ENCODE results near the gene GMFB. TPM values are rescaled to one million over a fixed set of nuclear protein-coding genes. Genes with fewer than 3 reads are reported as not detected.
"Not testable (repeated sequence)": the region's sequence is repeated elsewhere in the genome, so short reads cannot be mapped to it uniquely, and the experiment has no call there.

Gene GMFB
- polyA plus RNA-seq, 1 experiment: 10.0 TPM

- CTCF ChIA-PET: no interaction called here
- no peak for DNase-seq (ENCODE audit: low read depth)
- TF ChIP-seq CTCF (IDR thresholded peaks at IDR 0.05; ENCODE audit: insufficient read depth, low read depth, low read length): no peak
Measured at GRCh38 chr14:54447231-54447692, 41.5 kb downstream of the GMFB start.

GRCh38 chr14:54446161-54446693 is 42.6 kb downstream of the GMFB start:
- no peaks in the 10 kb centered on the region for H3K27me3 ChIP-seq (ENCODE audit: control insufficient read depth, insufficient read depth, low read length)
- no peak for DNase-seq (ENCODE audit: low read depth)
- ChIA-PET CTCF (no interaction called here), POLR2A (no interaction called here)
- no peak overlapping the region for H3K4me3 ChIP-seq (ENCODE audit: low read depth, low read length)
- no peak for TF ChIP-seq CTCF (IDR thresholded peaks at IDR 0.05; ENCODE audit: insufficient read depth, low read depth, low read length)
- no peaks in the 10 kb centered on the region for H3K36me3 ChIP-seq (ENCODE audit: control insufficient read depth, insufficient read depth, low read length)

More at GRCh38 chr14:54447231-54447692, 41.5 kb downstream of the GMFB start:
- Histone ChIP-seq H3K4me3 (ENCODE audit: low read depth, low read length) (no peak overlapping the region), H3K27me3 (ENCODE audit: control insufficient read depth, insufficient read depth, low read length) (no peaks in the 10 kb centered on the region), H3K36me3 (ENCODE audit: control insufficient read depth, insufficient read depth, low read length) (no peaks in the 10 kb centered on the region)
- POLR2A ChIA-PET: no interaction called here

GRCh38 chr14:54444681-54445080 is 44.1 kb downstream of the GMFB start:
- CTCF ChIA-PET: interaction anchor here (1.0 to 1.5 kb wide), 2 partner anchors 22 to 24 kb away, joined by 3 to 4 read pairs; no protein-coding TSS in a partner anchor

GRCh38 chr14:54443981-54444380 is 44.8 kb downstream of the GMFB start:
- Histone ChIP-seq H3K4me3 (ENCODE audit: low read depth, low read length) (no peak overlapping the region), H3K27me3 (ENCODE audit: control insufficient read depth, insufficient read depth, low read length) (no peaks in the 10 kb centered on the region), H3K36me3 (ENCODE audit: control insufficient read depth, insufficient read depth, low read length) (no peaks in the 10 kb centered on the region)
- peak; percentile 46 for DNase-seq (ENCODE audit: low read depth)
- POLR2A ChIA-PET: no interaction called here
- TF ChIP-seq CTCF (IDR thresholded peaks at IDR 0.05; ENCODE audit: insufficient read depth, low read depth, low read length): no peak
- CTCF ChIA-PET: interaction anchor here (0.7 to 1.5 kb wide), 3 partner anchors 18 to 375 kb away, joined by 3 to 4 read pairs (median 3); no protein-coding TSS in a partner anchor

More at GRCh38 chr14:54444681-54445080, 44.1 kb downstream of the GMFB start:
- no peaks in the 10 kb centered on the region for H3K27me3 ChIP-seq (ENCODE audit: control insufficient read depth, insufficient read depth, low read length)
- no peak for TF ChIP-seq CTCF (IDR thresholded peaks at IDR 0.05; ENCODE audit: insufficient read depth, low read depth, low read length)
- POLR2A ChIA-PET: no interaction called here
- no peaks in the 10 kb centered on the region for H3K36me3 ChIP-seq (ENCODE audit: control insufficient read depth, insufficient read depth, low read length)
- DNase-seq (ENCODE audit: low read depth): peak; percentile 56
- no peak overlapping the region for H3K4me3 ChIP-seq (ENCODE audit: low read depth, low read length)

- POLR2A ChIA-PET; DNase-seq (ENCODE audit: low read depth); CTCF ChIA-PET; H3K36me3 ChIP-seq (ENCODE audit: control insufficient read depth, insufficient read depth, low read length); H3K27me3 ChIP-seq (ENCODE audit: control insufficient read depth, insufficient read depth, low read length); H3K4me3 ChIP-seq (ENCODE audit: low read depth, low read length): not testable (repeated sequence)
Measured at GRCh38 chr14:54442961-54443360, 45.8 kb downstream of the GMFB start.
